Activated CD4-positive, alpha-beta T cell treated with anti-CD3 and anti-CD28 coated beads for 4 hours (primary cell): ENCODE results near the gene CHST11.
"Not testable (repeated sequence)": the region's sequence is repeated elsewhere in the genome, so short reads cannot be mapped to it uniquely, and the experiment has no call there.

Experiments used
- DNase-seq, 2 donors: peaks; one replicate each; pipeline ENCODE4 v3.0.0-alpha.2; 2020

Gene CHST11

GRCh38 chr12:104610513-104611235, 153.9 kb downstream of the CHST11 start:
- DNase-seq = no peak

- no peak for DNase-seq
These were observed 154.9 kb downstream of the CHST11 start for GRCh38 chr12:104611671-104612070.

GRCh38 chr12:104613372-104613771, 156.6 kb downstream of the CHST11 start:
- not testable (repeated sequence) for DNase-seq

- DNase-seq = no peak
These were observed 158.4 kb downstream of the CHST11 start for GRCh38 chr12:104615048-104615561.

GRCh38 chr12:104618691-104619090, 161.9 kb downstream of the CHST11 start:
- DNase-seq = no peak

- no peak for DNase-seq
These were observed 162.6 kb downstream of the CHST11 start for GRCh38 chr12:104619305-104619704.

GRCh38 chr12:104620837-104621531, 164.2 kb downstream of the CHST11 start:
- DNase-seq = no peak

- no peak for DNase-seq
These were observed 166.2 kb downstream of the CHST11 start for GRCh38 chr12:104622928-104623327.

- DNase-seq = no peak
These were observed 167.1 kb downstream of the CHST11 start for GRCh38 chr12:104623883-104624282.

GRCh38 chr12:104624529-104624928, 167.8 kb downstream of the CHST11 start:
- DNase-seq = no peak

GRCh38 chr12:104626069-104626837, 169.5 kb downstream of the CHST11 start:
- no peak for DNase-seq

GRCh38 chr12:104627231-104627989, 170.7 kb downstream of the CHST11 start:
- DNase-seq = no peak

- DNase-seq = no peak
These were observed 171.5 kb downstream of the CHST11 start for GRCh38 chr12:104627990-104628830.

- DNase-seq = no peak
These were observed 172.0 kb downstream of the CHST11 start for GRCh38 chr12:104628831-104629135.

GRCh38 chr12:104630230-104630670, 173.5 kb downstream of the CHST11 start:
- no peak for DNase-seq

- DNase-seq = no peak
These were observed 175.1 kb downstream of the CHST11 start for GRCh38 chr12:104631867-104632266.

- DNase-seq = no peak
These were observed 176.0 kb downstream of the CHST11 start for GRCh38 chr12:104632724-104633201.

- DNase-seq = no peak
These were observed 177.3 kb downstream of the CHST11 start for GRCh38 chr12:104634044-104634443.

GRCh38 chr12:104634852-104635251, 178.1 kb downstream of the CHST11 start:
- no peak for DNase-seq

GRCh38 chr12:104635607-104636343, 179.0 kb downstream of the CHST11 start:
- no peak for DNase-seq

GRCh38 chr12:104636496-104636895, 179.7 kb downstream of the CHST11 start:
- no peak for DNase-seq
